GM03348 (cell line): Measurements from ENCODE around the gene ARHGEF1.
A peak's percentile ranks its signal among the peaks of the same experiment; 100 is the strongest.

ENCODE experiments used
- DNase-seq: peaks from one replicate; pipeline ENCODE4 v3.0.0; 2012; ENCODE audit warnings: low spot score

ARHGEF1 gene

GRCh38 chr19:41883821-41884733 lies 1.1 kb downstream of the ARHGEF1 start:
- peak; percentile 99 for DNase-seq

GRCh38 chr19:41886761-41887710 lies 4.1 kb downstream of the ARHGEF1 start:
- no peak for DNase-seq

GRCh38 chr19:41887711-41888382 lies 4.9 kb downstream of the ARHGEF1 start:
- DNase-seq: no peak

GRCh38 chr19:41888926-41889325 lies 5.9 kb downstream of the ARHGEF1 start:
- no peak for DNase-seq

- no peak for DNase-seq
These were observed 6.9 kb downstream of the ARHGEF1 start for GRCh38 chr19:41889896-41890295.

- DNase-seq: no peak
These were observed 8.0 kb downstream of the ARHGEF1 start for GRCh38 chr19:41890936-41891335.

GRCh38 chr19:41892173-41892902 lies 9.4 kb downstream of the ARHGEF1 start:
- DNase-seq: no peak

- DNase-seq: no peak
These were observed 10.9 kb downstream of the ARHGEF1 start for GRCh38 chr19:41893899-41894298.

- DNase-seq: no peak
These were observed 11.4 kb downstream of the ARHGEF1 start for GRCh38 chr19:41894350-41894749.

- no peak for DNase-seq
These were observed 13.0 kb downstream of the ARHGEF1 start for GRCh38 chr19:41895745-41896580.

GRCh38 chr19:41896581-41896942 lies 13.6 kb downstream of the ARHGEF1 start:
- DNase-seq: no peak

- DNase-seq: no peak
These were observed 14.2 kb downstream of the ARHGEF1 start for GRCh38 chr19:41897181-41897580.

GRCh38 chr19:41897820-41898219 lies 14.8 kb downstream of the ARHGEF1 start:
- no peak for DNase-seq

GRCh38 chr19:41898235-41898634 lies 15.3 kb downstream of the ARHGEF1 start:
- DNase-seq: no peak

GRCh38 chr19:41901707-41902360 lies 18.9 kb downstream of the ARHGEF1 start:
- DNase-seq: no peak

- no peak for DNase-seq
These were observed 19.6 kb downstream of the ARHGEF1 start for GRCh38 chr19:41902594-41902993.

- no peak for DNase-seq
These were observed 20.4 kb downstream of the ARHGEF1 start for GRCh38 chr19:41903193-41903953.

GRCh38 chr19:41904118-41904870 lies 21.3 kb downstream of the ARHGEF1 start:
- no peak for DNase-seq
